DOHH2 (cell line): ENCODE measurements around the gene RBFOX1.

Experiments
- H3F3A ChIP-seq: fragments of 200-600 bp; sonication (generic), shearing (Covaris generic); 2 replicates; pipeline ENCODE4 v1.6.0; 2016; ENCODE audit warnings: antibody characterized with exemption, mild to moderate bottlenecking; ENCODE audit not compliant: control insufficient read depth, insufficient read depth
- H3K27ac ChIP-seq: fragments of 200-600 bp; sonication (generic); 2 replicates; pipeline ENCODE4 v1.5.1; 2014; ENCODE audit warnings: low read depth, mild to moderate bottlenecking, low read length, moderate library complexity
- H3K27me3 ChIP-seq: fragments of 200-600 bp; sonication (generic); 2 replicates; pipeline ENCODE4 v1.6.1; 2014; ENCODE audit warnings: mild to moderate bottlenecking, low read length, mixed read lengths; ENCODE audit not compliant: control insufficient read depth
- H3K36me3 ChIP-seq: fragments of 200-600 bp; sonication (generic); 2 replicates; pipeline ENCODE4 v1.6.1; 2014; ENCODE audit warnings: mild to moderate bottlenecking, low read length, moderate library complexity, mixed read lengths; ENCODE audit not compliant: control insufficient read depth
- H3K4me1 ChIP-seq: fragments of 200-600 bp; sonication (generic); 2 replicates; pipeline ENCODE4 v1.6.1; 2014; ENCODE audit warnings: mild to moderate bottlenecking, low read length, mixed read lengths; ENCODE audit not compliant: control insufficient read depth
- H3K4me2 ChIP-seq: fragments of 200-600 bp; sonication (generic); 2 replicates; pipeline ENCODE4 v1.6.0; 2014; ENCODE audit warnings: mild to moderate bottlenecking, low read length, moderate library complexity
- H3K4me3 ChIP-seq: fragments of 200-600 bp; sonication (generic); 2 replicates; pipeline ENCODE4 v1.5.1; 2014; ENCODE audit warnings: mild to moderate bottlenecking, low read length, mixed read lengths
- H3K79me2 ChIP-seq: fragments of 200-600 bp; sonication (generic); 2 replicates; pipeline ENCODE4 v1.6.1; 2014; ENCODE audit warnings: mild to moderate bottlenecking, low read length, mixed read lengths; ENCODE audit not compliant: control insufficient read depth
- H3K9me2 ChIP-seq: fragments of 200-600 bp; sonication (generic); replicated peaks from 2 replicates; pipeline ENCODE4 v1.6.1; 2014; ENCODE audit warnings: mild to moderate bottlenecking, low read length, mixed read lengths; ENCODE audit not compliant: control insufficient read depth
- H3K9me3 ChIP-seq: fragments of 200-600 bp; sonication (generic); 2 replicates; pipeline ENCODE4 v1.6.1; 2014; ENCODE audit warnings: antibody characterized with exemption, low read length, mixed read lengths; ENCODE audit not compliant: control insufficient read depth, insufficient read depth
- H4K20me1 ChIP-seq: fragments of 200-600 bp; sonication (generic); 2 replicates; pipeline ENCODE4 v1.6.0; 2014; ENCODE audit warnings: low read depth, mild to moderate bottlenecking, antibody characterized with exemption, low read length, moderate library complexity; ENCODE audit not compliant: control insufficient read depth, insufficient read depth
- CTCF ChIP-seq: fragments of 200-600 bp; sonication (generic); IDR thresholded peaks from one replicate; pipeline ENCODE4 v1.5.1; 2014; ENCODE audit warnings: antibody characterized with exemption, mild to moderate bottlenecking, low read depth, low read length; ENCODE audit not compliant: poor library complexity, severe bottlenecking
- EZH2phosphoT487 ChIP-seq: fragments of 200-600 bp; sonication (generic); IDR thresholded peaks from 2 replicates; pipeline ENCODE4 v1.6.1; 2017; ENCODE audit warnings: borderline replicate concordance, mild to moderate bottlenecking, antibody characterized with exemption, low read length, moderate library complexity, mixed read lengths

Gene RBFOX1

GRCh38 chr16:7398536-7398935 lies 65.9 kb downstream of the RBFOX1 start:
- TF ChIP-seq CTCF (no peak), EZH2phosphoT487 (no peak)
- Histone ChIP-seq H3K27me3 (no peaks in the 10 kb centered on the region), H3F3A (no peaks in the 10 kb centered on the region), H3K36me3 (no peaks in the 10 kb centered on the region), H3K4me3 (no peak overlapping the region), H3K27ac (no peak overlapping the region), H3K4me1 (no peaks in the 10 kb centered on the region), H3K9me3 (no peaks in the 10 kb centered on the region), H4K20me1 (no peaks in the 10 kb centered on the region), H3K79me2 (no peaks in the 10 kb centered on the region), H3K4me2 (no peak overlapping the region), H3K9me2 (no peaks in the 10 kb centered on the region)

GRCh38 chr16:7399296-7399695 lies 66.7 kb downstream of the RBFOX1 start:
- Histone ChIP-seq H3K27me3 (no peaks in the 10 kb centered on the region), H3F3A (no peaks in the 10 kb centered on the region), H3K4me2 (no peak overlapping the region), H3K9me2 (no peaks in the 10 kb centered on the region), H3K36me3 (no peaks in the 10 kb centered on the region), H3K27ac (no peak overlapping the region), H4K20me1 (no peaks in the 10 kb centered on the region), H3K79me2 (no peaks in the 10 kb centered on the region), H3K4me1 (no peaks in the 10 kb centered on the region), H3K9me3 (peaks cover 1% of the 10 kb centered on the region; the same call in 1 of the 2 replicates), H3K4me3 (no peak overlapping the region)
- TF ChIP-seq EZH2phosphoT487, result no peak
- no peak for TF ChIP-seq CTCF

GRCh38 chr16:7400117-7400890 lies 67.7 kb downstream of the RBFOX1 start:
- H3K27ac ChIP-seq, result no peak overlapping the region
- peaks cover 8% of the 10 kb centered on the region; the same call in 1 of the 2 replicates for H3K9me3 ChIP-seq
- no peaks in the 10 kb centered on the region for H3K27me3 ChIP-seq
- no peaks in the 10 kb centered on the region for H3K36me3 ChIP-seq
- H4K20me1 ChIP-seq, result no peaks in the 10 kb centered on the region
- no peaks in the 10 kb centered on the region for H3K4me1 ChIP-seq
- H3F3A ChIP-seq, result no peaks in the 10 kb centered on the region
- no peak overlapping the region for H3K4me2 ChIP-seq
- no peak for TF ChIP-seq EZH2phosphoT487
- no peak for TF ChIP-seq CTCF
- H3K4me3 ChIP-seq, result no peak overlapping the region
- H3K79me2 ChIP-seq, result no peaks in the 10 kb centered on the region
- no peaks in the 10 kb centered on the region for H3K9me2 ChIP-seq
